Fibroblast of skin of scalp (primary cell): ENCODE results near the gene SLC9C2.
"Not testable (repeated sequence)": the region's sequence is repeated elsewhere in the genome, so short reads cannot be mapped to it uniquely, and the experiment has no call there.

ENCODE experiments used
- DNase-seq: peaks from one replicate; pipeline ENCODE4 v3.0.0-alpha.2; 2013

Gene SLC9C2

GRCh38 chr1:173581383-173582079 is 21.3 kb downstream of the SLC9C2 start:
- DNase-seq = no peak

DNA sequence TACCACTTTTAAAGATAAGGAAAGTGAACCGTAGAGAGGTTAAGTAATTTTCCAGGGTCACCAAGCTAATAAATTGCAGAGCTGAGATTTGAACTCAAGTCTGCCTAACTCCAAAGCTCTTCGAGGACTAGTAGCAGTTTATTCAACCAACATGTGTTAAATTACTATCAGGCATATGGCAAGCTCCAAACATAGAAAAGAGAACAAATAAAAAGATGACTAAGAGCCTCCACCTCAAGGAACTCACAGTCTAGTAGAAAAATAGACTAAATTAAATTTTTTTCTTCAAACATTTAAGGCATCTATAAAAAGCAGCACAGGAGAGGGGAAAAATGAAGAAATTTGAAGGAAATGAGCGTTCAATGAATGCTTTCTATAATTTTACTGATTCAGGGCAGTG is 22.2 kb downstream of the SLC9C2 start:
- no peak for DNase-seq

GRCh38 chr1:173580071-173580470 is 22.8 kb downstream of the SLC9C2 start:
- DNase-seq = no peak

- no peak for DNase-seq
Measured at GRCh38 chr1:173573596-173573995, 29.3 kb downstream of the SLC9C2 start.

GRCh38 chr1:173572201-173572873 is 30.5 kb downstream of the SLC9C2 start:
- DNase-seq = no peak

- DNase-seq = no peak
Measured at GRCh38 chr1:173570370-173571007, 32.4 kb downstream of the SLC9C2 start.

GRCh38 chr1:173568483-173568882 is 34.4 kb downstream of the SLC9C2 start:
- DNase-seq = no peak

- DNase-seq = not testable (repeated sequence)
Measured at GRCh38 chr1:173563846-173564245, 39.0 kb downstream of the SLC9C2 start.

DNA sequence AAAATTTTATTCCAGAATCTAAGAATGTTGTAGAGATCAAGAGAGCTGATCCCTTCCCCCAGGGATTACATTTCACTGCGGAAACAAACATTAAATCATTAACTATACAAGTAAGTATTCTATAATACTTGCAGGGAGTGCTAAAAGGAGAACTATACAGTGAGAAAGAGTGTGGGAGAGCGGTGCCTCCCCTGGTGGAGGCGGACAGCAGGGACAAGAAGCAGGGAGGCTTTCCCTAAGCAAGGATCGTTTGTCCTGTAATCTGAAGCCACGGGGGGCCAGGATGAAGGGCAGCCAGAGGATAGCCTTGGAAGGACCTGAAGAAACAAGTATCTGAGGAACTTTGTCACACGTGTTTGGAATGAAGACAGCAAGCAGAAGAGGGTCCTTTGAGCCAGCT is 40.1 kb downstream of the SLC9C2 start:
- DNase-seq = no peak

DNA sequence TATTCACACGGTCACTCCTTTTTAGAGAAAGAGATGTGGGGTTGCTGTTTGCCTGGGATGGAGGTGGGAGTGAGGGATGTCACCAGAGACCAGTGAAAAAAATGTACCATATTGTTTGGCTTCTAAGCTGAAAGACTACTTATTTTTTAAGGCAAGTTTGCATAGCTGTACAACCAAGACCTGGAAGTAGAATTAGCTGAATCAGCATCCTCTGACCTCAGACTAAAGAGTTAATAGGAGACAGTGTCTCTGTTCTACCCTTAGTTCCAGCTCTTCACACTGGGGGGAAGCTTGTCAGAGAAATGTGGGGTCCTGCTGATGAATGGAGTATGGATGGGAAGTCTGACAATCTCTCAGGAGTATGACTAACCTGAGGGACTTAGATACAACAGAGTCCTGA is 41.6 kb downstream of the SLC9C2 start:
- no peak for DNase-seq

DNA sequence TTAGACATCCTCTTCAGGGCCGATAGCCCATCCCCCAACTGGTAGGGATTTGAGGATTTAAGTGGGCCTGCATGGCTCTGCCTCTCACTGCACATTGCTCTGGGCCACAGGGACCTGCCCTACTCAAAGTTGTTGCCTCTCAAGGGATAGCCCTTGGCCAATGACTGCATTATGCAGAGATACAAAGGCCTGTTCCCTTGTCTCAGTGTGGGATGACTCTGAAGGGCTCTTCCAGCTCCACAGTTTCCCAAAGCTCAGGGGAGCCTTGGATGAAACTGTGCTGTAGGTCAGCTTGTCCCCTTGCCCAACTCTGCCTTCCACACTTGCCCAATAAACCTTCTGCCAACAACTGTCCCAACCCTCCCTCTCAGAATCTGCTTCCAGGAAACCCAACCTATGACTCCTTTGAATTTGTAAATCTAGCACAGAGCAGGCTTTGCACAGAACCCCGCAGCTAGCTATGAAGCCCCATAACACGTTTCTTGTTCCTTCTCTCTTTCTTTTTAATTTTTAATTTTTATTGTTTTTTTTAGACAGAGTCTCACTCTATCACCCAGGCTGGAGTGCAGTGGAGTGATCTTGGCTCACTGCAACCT is 42.5 kb downstream of the SLC9C2 start:
- no peak for DNase-seq

DNA sequence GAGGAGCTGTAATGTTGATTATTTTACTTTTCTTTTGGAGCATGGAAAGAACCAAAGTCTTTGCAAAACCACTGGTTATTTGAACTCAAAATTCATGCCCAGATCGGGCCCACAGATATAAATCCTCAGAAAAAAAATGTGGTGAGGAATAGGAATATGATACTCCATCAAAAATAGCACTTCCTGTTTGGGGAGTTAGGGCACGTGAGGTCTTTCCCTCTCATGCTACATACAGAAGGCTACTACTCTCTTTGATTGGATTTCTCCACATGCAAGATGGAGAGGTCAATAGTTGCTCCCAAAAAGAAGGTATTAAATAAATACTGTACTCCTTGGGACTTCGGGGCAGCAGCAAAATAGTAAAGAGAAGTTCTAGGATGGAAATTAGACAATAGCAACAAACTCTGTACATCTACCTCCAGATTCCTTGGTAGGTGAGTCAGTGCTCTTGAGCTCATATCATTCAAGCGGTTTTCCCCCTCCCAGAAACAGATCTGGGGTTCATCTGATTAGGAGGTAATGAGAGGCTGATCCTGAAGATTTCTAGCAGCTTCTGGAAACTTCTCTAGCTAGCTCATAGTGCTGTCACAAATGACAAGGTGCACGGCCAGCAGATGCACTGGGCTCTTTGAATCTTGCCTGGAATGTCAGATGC is 47.1 kb downstream of the SLC9C2 start:
- no peak for DNase-seq

- DNase-seq = no peak
Measured at GRCh38 chr1:173554541-173555250, 48.2 kb downstream of the SLC9C2 start.

DNA sequence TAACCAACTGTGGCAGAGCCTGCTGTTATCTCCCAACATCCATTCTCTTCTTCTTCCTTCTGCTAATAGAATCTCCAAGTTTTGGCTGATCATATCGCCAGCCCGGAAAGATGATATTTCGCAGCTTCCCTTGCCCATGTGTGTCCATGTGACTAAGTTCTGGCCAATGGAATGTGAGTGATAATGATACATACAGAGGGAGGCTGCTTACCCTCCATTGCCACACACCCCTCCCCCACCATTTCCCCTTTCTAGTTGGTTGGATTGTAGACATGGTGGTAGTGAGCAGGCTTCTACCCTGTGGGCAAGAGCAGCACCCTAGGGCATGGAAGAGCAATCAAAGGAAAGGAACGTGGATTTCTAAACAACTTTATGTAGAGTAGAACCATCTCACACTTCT is 48.8 kb downstream of the SLC9C2 start:
- DNase-seq = no peak

DNA sequence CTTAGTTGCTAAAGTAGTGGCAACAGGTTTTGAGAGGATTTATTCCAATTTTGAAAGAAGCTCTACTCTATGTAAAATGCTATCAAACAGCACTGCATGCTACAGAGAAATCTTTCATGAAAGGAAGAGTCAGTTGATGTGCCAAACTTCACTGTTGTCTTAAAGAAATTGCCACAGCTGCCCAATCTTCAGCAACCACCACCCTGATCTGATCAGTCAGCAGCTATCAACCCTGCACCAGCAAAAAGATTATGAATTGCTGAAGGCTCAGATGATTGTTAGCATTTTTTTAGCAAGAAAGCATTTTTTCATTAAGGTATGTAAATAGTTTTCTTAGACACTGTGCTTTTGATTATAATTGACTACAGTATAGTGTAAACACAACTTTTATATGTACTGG is 49.6 kb downstream of the SLC9C2 start:
- no peak for DNase-seq

DNA sequence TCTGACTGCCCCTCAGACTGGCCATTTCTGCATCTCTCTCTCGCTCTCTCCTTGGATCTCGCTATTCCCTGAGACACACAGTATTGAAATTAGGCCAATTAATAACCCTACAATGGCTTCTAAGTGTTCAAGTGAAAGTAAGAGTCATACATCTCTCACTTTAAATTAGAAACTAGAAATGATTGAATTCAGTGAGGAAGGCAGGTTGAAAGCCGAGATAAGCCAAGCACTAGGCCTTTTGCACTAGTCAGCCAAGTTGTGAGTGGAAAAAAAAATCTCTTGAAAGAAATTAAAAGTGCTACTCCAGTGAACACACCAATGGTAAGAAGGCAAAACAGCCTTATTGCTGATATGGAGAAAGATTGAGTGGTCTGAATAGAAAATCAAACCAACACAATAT is 51.2 kb downstream of the SLC9C2 start:
- no peak for DNase-seq

DNA sequence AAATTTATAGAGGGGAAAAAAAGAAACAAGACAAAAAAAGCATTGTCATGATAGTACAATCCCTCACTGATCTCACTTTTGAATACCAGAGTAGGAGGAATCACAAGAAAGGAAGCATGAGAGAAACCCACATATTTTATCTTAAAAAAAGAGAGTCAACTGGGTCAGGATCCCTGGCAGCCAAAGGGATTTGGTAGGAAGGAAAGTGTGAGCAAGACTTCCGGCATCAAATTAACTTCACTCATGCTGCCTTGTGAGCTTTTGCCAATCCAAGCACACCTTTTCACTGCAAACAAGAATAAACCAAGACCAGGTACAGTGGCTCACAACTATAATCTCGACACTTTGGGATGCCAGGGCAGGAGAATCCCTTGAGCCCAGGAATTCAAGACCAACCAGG is 53.1 kb downstream of the SLC9C2 start:
- DNase-seq = no peak

GRCh38 chr1:173545688-173546087 is 57.2 kb downstream of the SLC9C2 start:
- no peak for DNase-seq

DNA sequence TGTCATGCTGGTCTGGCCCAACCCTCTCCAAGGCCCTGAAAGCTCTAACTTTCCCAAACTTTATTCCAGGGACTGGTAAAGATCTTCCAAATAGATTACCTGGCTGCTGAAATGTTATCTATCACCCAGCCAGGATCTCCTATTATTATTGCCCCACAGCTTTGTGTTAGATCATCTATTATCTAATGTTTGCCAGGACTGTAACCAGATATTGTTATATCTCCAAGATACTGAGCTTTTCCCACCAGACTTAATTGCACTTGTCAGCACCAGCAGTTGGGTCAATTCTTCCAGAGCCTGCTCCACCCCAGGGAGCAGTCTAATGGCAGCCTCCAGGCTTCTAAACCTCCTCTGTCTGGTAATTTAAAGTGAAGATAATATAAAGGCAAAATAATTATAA is 66.6 kb downstream of the SLC9C2 start:
- no peak for DNase-seq

GRCh38 chr1:173532237-173532636 is 70.6 kb downstream of the SLC9C2 start:
- no peak for DNase-seq

- no peak for DNase-seq
Measured at GRCh38 chr1:173530795-173531693, 71.8 kb downstream of the SLC9C2 start.
